ENCODE data around the gene HMGN3. TPM values are rescaled to one million over a fixed set of nuclear protein-coding genes. Genes with fewer than 3 reads are reported as not detected.

The HMGN3 gene
- total RNA-seq, 1 donor from 2014 or later, result 166 TPM

DNA sequence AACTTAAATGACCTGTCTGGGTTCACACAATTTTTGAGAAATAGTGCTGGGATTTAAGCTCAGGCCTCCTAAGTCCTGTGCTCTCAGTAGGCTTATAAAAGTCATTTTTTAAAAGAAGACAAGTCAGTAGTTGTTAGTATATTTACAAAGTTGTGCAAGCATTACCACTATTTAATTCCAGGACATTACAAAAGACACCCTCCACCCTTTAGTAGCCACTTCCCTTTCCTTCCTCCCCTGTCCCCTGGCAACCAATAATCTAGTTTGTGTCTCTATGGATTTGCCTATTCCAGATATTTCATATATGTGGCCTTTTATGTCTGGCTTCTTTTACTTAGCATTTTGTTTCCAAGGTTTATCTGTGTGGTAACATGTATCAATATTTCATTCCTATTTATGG, 37.6 kb downstream of the HMGN3 start:
- peak; percentile 31 for ATAC-seq
- no peak for DNase-seq
- intact Hi-C loops (cut with micrococcal nuclease), result no loop called here

GRCh38 chr6:79193971-79194370, 40.5 kb downstream of the HMGN3 start:
- DNase-seq, result no peak
- intact Hi-C loops (cut with micrococcal nuclease), result no loop called here
- no peak for ATAC-seq

DNA sequence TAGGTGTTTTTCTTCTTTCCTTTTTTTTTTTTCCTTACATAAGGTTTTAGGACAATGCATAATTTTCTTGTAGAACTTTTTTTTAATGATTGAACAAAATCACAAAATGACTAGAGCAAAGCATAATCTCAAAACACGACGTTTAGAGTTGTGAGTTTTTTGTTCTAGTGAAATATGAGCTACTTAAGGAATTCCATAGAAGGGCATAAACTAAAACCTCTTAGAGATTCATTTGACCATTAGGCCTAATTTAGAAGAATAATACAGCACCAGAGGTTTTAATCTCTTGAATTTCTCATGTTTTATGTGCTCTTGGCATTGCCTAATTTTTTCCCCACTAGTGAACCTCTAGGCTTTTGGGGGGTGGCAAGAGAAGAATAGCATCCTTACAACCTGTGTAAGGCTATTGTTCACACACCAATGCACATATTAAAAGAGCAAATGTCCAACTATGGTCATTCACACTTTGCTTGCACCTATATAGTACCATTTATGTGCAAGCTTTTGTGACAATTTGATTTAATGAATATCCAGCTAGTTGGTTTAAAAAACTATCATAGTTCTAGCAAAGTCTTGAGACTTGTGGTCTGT, 44.6 kb downstream of the HMGN3 start:
- DNase-seq (no peak), ATAC-seq (no peak)
- intact Hi-C loops (cut with micrococcal nuclease), result no loop called here

DNA sequence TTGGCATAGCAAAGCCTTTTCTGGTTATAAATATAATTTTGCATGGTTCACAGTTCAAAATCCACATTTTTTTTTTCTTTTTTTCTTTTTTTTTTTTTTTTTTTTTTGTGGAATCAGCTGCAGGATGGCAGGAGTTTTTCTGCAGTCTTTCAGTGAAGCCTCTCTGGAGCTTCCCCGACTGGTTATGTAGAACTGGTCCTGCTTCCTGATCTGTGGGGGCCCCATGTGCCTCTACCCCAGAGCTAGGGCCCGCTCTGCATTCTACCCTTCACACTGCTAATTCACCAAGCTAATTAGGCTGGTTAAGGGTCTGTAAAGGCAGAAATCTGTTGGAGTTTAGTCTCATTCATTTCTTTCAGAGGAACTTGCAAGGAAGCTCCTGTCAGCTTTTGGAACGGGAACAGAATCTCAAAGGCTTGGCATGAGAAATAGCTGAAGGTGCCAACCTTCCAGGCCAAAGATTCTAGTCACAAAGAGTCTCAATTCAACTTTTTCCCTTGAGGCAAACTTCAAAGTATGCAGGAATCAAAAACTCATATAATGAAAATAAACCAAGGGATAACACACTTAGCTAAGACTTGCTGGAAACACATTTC, 45.5 kb downstream of the HMGN3 start:
- no peak for DNase-seq
- intact Hi-C loops (cut with micrococcal nuclease), result no loop called here
- ATAC-seq, result no peak

DNA sequence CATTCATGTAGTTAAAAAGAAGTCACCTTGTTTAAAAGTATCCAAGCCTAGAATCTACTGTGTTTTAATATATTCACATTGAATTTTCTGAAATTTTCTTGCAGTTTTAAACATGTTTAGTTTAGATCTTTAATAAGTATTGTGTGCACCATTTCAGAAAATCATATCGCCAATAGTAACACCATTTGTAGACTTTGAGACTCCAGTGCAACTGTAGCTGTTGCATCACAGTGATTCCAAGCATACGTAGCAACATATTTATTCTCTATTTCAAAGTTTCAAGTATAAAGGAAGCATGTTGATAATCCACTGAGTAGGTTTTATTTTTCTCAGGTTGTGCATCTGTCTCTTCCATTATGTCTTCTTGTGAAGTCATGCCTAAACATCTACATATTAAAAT, 46.4 kb downstream of the HMGN3 start:
- no peak for DNase-seq
- intact Hi-C loops (cut with micrococcal nuclease), result no loop called here
- no peak for ATAC-seq

DNA sequence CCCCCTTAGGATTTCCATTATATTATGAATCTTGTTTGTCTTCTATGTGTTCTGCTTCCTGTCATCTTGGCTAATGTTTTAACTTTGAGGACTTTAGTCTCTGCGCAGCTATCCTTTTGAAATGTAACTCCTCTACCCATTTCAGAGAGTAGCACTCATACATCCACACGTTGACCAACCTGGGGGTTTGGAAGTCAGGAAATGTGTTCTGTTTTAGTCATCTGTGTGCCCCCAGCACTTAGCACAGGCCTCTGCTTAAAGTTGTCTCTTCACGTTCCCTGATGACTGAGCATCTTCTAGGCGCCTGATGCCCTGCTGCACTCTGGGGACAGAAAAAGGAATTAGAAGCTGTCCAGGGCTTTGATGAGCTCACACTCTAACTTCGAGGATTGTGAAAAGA, 47.9 kb downstream of the HMGN3 start:
- intact Hi-C loops (cut with micrococcal nuclease), result no loop called here
- ATAC-seq (no peak), DNase-seq (no peak)

DNA sequence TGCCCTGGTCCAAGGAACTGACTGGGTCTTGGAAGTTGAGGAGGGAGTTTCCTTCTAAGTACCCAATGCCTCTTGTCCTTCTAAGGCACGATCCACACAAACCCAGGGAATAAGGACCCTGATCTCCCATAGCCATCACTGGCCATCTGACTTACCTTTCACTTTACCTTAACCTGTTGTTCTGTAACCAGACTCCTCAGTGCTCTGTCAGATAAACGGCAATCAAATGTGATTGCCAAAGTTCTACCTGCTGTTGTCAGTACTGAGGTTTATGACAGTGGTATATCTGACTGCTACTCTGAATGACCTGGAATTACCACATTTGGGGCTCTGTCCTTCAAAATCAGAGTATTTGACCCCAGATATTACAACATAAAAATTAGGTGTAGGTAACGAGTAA, 49.8 kb downstream of the HMGN3 start:
- intact Hi-C loops (cut with micrococcal nuclease), result no loop called here
- no peak for ATAC-seq

DNA sequence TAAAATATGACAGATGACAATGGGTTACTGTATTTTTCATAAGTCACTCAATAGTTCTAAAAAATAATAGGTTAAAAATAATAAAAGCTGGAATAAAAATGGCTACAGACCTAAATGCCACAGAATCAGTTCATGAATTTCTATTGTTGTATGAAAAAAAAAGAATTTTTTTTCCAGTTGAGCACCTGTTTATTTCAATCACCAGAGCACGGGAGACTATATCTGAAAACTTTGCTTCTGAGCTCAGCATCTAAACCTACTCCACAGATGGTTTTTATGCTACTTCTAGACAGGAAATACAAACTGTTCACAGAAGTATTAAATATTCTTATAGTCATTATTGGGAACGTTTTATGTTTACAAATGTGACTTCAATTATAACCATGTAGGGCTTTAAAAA, 50.4 kb downstream of the HMGN3 start:
- DNase-seq, result no peak
- intact Hi-C loops (cut with micrococcal nuclease), result no loop called here
- ATAC-seq, result no peak

More for the DNA sequence above, 49.8 kb downstream of the HMGN3 start:
- DNase-seq, result no peak

DNA sequence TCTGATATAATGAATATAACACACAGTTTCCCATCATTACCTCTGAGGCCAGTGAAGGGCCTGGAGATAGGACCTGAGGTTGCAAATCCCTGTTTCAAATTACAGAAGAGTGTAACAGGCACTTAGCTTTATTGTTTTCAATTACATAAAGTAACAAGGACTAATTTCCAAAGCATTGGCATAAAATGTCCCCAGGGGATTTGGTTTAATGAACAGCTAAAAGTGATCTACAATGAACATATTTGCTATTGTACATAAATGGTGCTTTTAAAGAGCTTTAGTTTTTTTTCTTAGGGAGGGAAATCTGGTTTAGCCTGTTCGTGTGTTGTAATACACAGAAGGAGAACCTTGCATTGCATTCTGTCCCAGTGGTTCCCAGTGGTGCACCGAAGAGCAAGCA, 54.4 kb downstream of the HMGN3 start:
- ATAC-seq (no peak), DNase-seq (no peak)
- intact Hi-C loops (cut with micrococcal nuclease), result no loop called here

DNA sequence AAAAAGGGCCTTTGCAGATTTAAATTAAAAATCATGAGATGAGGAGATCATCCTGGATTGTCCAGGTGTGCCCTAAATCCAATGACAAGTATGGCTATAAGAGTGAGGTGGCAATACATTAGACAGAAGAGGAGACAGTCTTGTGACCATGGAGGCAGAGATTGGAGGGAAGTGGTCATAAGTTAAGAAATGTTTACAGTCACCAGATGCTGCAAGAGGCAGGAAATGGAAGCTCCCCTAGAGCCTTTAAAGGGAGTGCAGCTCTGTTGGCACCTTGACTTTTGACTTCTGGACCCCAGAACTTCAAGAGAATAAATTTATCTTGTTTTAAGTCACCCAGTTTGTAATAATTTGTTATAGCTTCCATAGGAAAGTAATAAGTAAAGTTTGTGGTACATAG, 61.1 kb downstream of the HMGN3 start:
- no peak for DNase-seq
- intact Hi-C loops (cut with micrococcal nuclease), result no loop called here

DNA sequence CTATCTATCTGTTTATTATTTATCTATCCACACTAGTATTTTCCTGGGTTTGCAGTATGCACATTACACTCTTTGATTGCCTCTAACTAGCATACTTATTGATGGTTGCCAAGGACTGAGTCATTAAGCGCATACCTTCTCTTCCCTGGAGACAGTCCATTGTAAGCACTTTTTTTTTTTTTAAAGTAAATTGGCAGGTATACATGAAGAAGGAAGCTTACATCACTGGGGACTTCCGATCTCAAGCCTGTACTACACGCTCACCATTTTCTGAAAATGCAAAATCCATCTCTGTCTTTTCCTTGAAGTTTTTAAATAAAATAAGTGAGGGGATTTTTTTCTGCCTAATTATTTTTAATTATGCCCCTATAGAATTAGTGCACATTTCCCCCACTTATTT, 63.5 kb downstream of the HMGN3 start:
- no peak for ATAC-seq
- no peak for DNase-seq
- intact Hi-C loops (cut with micrococcal nuclease), result no loop called here

More for the DNA sequence above, 61.1 kb downstream of the HMGN3 start:
- no peak for ATAC-seq

DNA sequence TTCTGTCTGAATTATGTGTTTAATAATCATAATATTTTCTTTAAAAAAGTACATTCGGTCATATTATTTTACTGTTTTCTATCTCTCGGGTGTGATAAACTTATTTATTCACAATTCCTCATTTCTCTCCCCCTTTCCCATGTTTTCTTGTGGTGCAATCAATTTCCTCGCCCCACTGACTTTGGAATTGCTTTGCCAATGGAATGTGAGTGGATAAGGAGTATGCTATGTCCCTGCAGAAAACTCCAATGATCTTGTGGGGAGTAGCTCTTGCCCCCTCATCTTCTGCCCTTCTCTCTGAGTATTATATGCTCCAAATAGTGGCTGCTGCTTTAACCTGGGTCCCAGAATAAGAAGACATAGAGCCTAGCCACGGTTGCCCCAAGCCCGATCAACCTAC, 64.1 kb downstream of the HMGN3 start:
- no peak for ATAC-seq
- intact Hi-C loops (cut with micrococcal nuclease), result no loop called here
- DNase-seq, result no peak

- ATAC-seq, result no peak
- intact Hi-C loops (cut with micrococcal nuclease), result no loop called here
- DNase-seq, result no peak
Observed at GRCh38 chr6:79168695-79168980, 65.8 kb downstream of the HMGN3 start.

GRCh38 chr6:79167931-79168694, 66.4 kb downstream of the HMGN3 start:
- DNase-seq, result no peak
- intact Hi-C loops (cut with micrococcal nuclease), result no loop called here

GRCh38 chr6:79159846-79160245, 74.6 kb downstream of the HMGN3 start:
- no peak for ATAC-seq
- no peak for DNase-seq
- intact Hi-C loops (cut with micrococcal nuclease), result no loop called here

More at GRCh38 chr6:79167931-79168694, 66.4 kb downstream of the HMGN3 start:
- ATAC-seq, result no peak

- DNase-seq (no peak), ATAC-seq (no peak)
- intact Hi-C loops (cut with micrococcal nuclease), result no loop called here
Observed at GRCh38 chr6:79158856-79159516, 75.5 kb downstream of the HMGN3 start.

DNA sequence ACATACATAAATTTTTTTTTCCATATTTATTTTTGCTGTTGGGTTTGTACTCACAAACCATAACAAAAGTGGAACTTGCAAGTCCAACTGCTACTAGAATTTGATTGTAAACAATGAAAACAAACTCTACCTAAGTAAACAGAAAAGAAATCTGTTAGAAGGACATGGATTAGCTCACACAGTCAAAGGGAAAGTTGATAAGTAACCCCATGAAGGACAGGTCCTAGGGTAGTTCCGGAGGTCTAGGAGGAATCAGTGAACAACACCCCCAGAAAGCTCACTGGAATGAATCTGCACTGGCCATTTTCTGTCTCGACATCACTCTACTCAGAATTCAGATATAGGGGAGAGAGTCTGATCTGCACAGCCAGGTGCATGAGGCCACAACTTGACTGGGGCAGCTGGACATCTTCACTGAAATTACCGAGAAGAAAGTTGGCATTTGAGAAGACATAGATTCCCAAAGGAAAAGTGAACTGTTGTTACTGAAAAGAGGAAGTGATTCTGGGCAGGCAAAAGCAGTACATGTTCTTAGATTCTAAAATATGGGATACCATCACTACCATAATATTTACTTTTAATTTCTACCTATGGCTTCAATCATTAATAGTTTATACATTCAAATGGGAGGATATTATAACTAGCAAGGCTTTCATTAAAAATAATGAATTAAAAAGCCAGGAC, 76.4 kb downstream of the HMGN3 start:
- intact Hi-C loops (cut with micrococcal nuclease), result no loop called here
- DNase-seq (no peak), ATAC-seq (no peak)

DNA sequence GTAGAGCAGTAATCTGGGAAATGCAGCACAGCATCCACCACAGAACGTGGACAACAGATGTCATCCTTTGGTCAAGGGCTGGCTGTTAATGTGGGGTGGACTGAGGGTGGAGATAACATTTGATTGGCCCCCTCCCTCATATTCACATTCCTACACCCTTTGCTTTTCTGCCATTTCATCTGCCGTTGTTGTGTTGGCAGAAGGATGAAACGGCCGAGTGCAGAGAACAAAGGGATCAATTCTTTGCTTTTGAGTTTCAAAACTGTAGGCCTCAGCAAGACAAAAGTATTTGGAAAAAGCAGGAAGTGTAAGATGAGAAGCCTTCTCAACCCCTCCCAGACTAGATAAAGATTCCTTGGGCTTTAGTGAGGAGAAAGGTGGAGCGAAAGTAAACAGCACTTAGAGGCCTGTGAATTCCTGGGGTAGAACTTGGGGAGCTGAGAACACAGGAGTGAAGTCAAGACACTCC, 82.2 kb downstream of the HMGN3 start:
- no peak for DNase-seq
- no peak for ATAC-seq
- intact Hi-C loops (cut with micrococcal nuclease), result no loop called here

All from left ventricle myocardium superior (tissue), 1 donor.